EH (cell line): ENCODE data around the gene CSNK1A1.
"Not testable (repeated sequence)": the region's sequence is repeated elsewhere in the genome, so short reads cannot be mapped to it uniquely, and the experiment has no call there.

Source experiments
- DNase-seq: peaks from one replicate; pipeline ENCODE4 v3.0.0-alpha.2; 2015; ENCODE audit warnings: low read depth

The CSNK1A1 gene

GRCh38 chr5:149490599-149491485 lies 60.4 kb downstream of the CSNK1A1 start:
- no peak for DNase-seq

- DNase-seq: peak; percentile 91
Measured at GRCh38 chr5:149489605-149490037, 61.6 kb downstream of the CSNK1A1 start.

GRCh38 chr5:149488645-149489306 lies 62.5 kb downstream of the CSNK1A1 start:
- peak; percentile 49 for DNase-seq

- no peak for DNase-seq
Measured at GRCh38 chr5:149487672-149488071, 63.6 kb downstream of the CSNK1A1 start.

GRCh38 chr5:149486726-149487635 lies 64.3 kb downstream of the CSNK1A1 start:
- peak; percentile 90 for DNase-seq

- DNase-seq: peak; percentile 100
Measured at GRCh38 chr5:149485655-149486615, 65.3 kb downstream of the CSNK1A1 start.

GRCh38 chr5:149481485-149481884 lies 69.8 kb downstream of the CSNK1A1 start:
- no peak for DNase-seq

- DNase-seq: no peak
Measured at GRCh38 chr5:149478761-149479160, 72.5 kb downstream of the CSNK1A1 start.

GRCh38 chr5:149475777-149476176 lies 75.5 kb downstream of the CSNK1A1 start:
- DNase-seq: no peak

GRCh38 chr5:149474198-149474597 lies 77.0 kb downstream of the CSNK1A1 start:
- peak; percentile 32 for DNase-seq

- no peak for DNase-seq
Measured at GRCh38 chr5:149473441-149473840, 77.8 kb downstream of the CSNK1A1 start.

- no peak for DNase-seq
Measured at GRCh38 chr5:149472399-149472798, 78.8 kb downstream of the CSNK1A1 start.

- peak; percentile 70 for DNase-seq
Measured at GRCh38 chr5:149471406-149472183, 79.6 kb downstream of the CSNK1A1 start.

- no peak for DNase-seq
Measured at GRCh38 chr5:149470942-149471341, 80.3 kb downstream of the CSNK1A1 start.

- peak; percentile 90 for DNase-seq
Measured at GRCh38 chr5:149466457-149466972, 84.7 kb downstream of the CSNK1A1 start.

- DNase-seq: peak; percentile 83
Measured at GRCh38 chr5:149464796-149465489, 86.3 kb downstream of the CSNK1A1 start.

- not testable (repeated sequence) for DNase-seq
Measured at GRCh38 chr5:149461907-149462306, 89.3 kb downstream of the CSNK1A1 start.

- no peak for DNase-seq
Measured at GRCh38 chr5:149459891-149460290, 91.3 kb downstream of the CSNK1A1 start.

GRCh38 chr5:149457393-149457763 lies 93.9 kb downstream of the CSNK1A1 start:
- DNase-seq: no peak
